Skin of body (tissue), 2 donors: ENCODE measurements around the gene RPEL1. TPM values are rescaled to one million over a fixed set of nuclear protein-coding genes. Genes with fewer than 3 reads are reported as not detected.
"Not testable (repeated sequence)": the region's sequence is repeated elsewhere in the genome, so short reads cannot be mapped to it uniquely, and the experiment has no call there.

Experiments used
- DNase-seq: peaks from one replicate; lab custom pipeline; 2025; lab: John Stamatoyannopoulos, UW
- total RNA-seq: library from RNA; depleted of rRNA; stranded (reverse); fragments of >200 nt; gene quantifications from one replicate; pipeline ENCODE4 v1.2.3, GENCODE V29; 2014

Gene RPEL1
- total RNA-seq, result not detected

GRCh38 chr10:103245587-103245986 is at the start of gene RPEL1:
TSS of gene RPEL1 (plus strand) at chr10:103245887. CDS start at chr10:103245997, 110 bp downstream.
- DNase-seq, result not testable (repeated sequence)

DNA sequence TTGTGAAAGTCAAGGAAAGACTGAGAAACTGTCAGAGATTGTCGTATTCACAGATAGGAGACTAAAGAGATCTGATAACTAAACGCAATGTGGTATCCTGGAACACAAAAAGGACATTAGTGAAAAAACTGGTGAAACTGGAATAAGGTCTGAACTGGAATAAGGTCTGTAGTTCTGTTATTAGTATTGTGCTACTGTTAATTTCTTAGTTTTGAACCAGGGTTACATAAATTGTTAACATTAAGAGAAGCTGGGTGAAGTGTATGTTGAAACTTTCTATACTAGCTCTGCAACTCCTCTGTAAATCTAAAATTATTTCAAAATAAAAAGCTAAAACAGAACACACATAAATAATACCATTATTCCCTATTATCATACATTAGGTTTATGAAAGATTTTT is 49.2 kb upstream of the RPEL1 start:
- DNase-seq, result no peak

GRCh38 chr10:103197174-103197573 is 48.5 kb upstream of the RPEL1 start:
- DNase-seq, result no peak

GRCh38 chr10:103197903-103198302 is 47.8 kb upstream of the RPEL1 start:
- DNase-seq, result no peak

DNA sequence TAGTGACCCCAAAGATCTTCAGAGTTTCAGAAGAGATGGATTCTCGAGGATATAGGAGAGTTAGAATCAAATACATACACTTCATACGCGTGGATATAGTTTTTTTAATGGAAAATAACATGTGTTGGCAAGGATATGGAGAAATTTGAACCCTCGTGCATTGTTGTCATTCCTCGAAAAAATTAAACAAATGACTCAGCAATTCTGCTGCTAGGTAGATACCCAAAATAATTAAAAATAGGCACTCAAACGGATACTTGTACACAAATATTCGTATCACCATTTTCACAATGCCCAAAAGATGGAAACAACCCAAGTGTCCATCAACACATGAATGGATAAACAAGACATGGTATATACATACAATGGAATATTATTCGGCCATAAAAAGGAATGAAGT is 47.0 kb upstream of the RPEL1 start:
- no peak for DNase-seq

DNA sequence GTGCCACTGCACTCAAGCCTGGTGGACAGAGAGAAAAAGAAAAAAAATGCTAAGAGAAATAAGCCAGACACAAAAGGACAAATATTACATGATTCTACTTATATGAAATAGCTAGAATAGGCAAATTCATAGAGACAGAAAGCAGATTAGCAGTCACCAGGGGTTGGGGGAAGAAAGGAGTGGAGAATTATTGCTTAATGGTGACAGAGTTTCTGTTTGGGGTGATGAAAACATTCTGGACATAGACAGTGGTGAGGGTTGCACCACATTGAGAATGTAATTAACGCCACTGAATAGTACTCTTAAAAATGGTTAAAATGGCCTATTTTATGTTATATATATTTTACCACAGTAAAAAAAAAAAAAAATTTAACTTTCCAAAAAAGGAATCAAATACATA is 46.2 kb upstream of the RPEL1 start:
- no peak for DNase-seq

DNA sequence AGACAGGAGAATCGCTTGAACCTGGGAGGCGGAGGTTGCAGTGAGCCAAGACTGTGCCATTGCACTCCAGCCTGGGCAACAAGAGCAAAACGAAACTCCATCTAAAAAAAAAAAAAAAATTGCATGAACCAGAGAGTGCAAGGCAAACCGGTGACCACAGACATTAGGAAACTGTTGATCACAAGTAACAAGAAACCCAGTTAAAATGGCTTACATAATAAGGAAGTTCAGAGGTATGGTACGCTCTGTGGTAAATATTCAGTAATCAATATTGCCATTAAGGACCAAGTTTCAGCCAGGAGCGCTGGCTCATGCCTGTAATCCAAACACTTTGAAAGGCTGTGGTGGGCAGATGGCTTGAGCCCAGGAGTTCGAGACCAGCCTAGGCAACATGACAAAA is 43.4 kb upstream of the RPEL1 start:
- no peak for DNase-seq

- no peak for DNase-seq
Measured at GRCh38 chr10:103203466-103203865, 42.2 kb upstream of the RPEL1 start.

DNA sequence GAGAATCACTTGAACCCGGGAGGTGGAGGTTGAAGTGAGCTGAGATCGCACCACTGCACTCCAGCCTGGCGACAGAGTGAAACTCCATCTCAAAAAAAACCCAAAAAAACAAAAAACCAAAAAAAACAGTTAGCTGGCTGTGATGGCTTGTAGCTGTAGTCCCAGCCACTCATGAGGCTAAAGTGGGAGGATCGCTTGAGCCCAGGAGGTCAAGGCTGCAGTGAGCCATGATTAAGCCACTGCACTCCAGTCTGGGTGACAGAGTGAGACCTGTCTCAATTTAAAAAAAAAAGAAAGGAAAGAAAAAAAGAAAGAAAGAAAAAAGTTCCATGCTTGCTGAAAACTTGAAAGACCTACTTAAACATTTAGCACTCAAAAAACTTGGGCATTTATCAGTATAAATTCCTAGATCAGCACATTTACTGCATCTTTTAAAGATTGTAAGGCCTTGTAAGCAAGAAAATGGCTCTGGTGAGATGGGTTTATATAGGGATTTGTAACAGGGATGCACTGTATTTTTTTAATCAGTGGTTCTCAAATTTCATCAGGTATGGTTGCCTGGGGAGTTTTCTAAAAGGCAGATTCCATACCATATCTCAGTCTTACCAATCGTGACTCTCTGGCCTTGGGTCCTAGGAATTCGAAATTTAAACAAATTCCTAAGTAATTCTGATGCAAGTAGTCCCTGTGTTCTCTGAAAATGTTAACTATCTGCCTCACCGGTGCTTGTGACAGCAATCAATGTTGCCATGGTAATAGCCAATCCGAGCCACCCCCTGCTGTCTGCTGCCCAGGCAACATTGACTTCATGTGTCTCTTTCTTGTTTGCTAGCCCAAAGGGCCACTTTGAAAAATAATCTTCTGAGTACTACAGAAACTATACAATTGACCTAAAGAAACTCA is 41.1 kb upstream of the RPEL1 start:
- DNase-seq, result no peak

GRCh38 chr10:103205401-103205800 is 40.3 kb upstream of the RPEL1 start:
- DNase-seq, result not testable (repeated sequence)

DNA sequence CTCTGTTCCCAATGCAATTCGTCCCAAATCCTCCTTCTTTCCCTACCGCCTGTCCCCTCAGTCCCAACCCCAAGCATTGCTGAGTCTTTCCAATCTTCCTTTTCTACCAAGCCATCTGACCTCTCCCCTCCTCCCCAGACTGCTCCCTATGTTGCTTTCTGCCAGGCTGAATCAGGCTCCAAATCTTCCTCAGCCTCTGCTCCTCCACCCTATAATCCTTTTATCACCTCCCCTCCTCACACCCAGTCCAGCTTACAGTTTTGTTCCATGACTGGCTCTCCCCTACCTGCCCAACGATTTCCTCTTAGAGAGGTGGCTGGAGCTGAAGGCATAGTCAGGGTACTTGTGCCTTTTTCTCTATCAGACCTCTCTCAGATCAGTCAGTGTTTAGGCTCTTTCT is 39.0 kb upstream of the RPEL1 start:
- not testable (repeated sequence) for DNase-seq

GRCh38 chr10:103207141-103207540 is 38.5 kb upstream of the RPEL1 start:
- DNase-seq, result no peak

GRCh38 chr10:103207643-103208042 is 38.0 kb upstream of the RPEL1 start:
- not testable (repeated sequence) for DNase-seq

DNA sequence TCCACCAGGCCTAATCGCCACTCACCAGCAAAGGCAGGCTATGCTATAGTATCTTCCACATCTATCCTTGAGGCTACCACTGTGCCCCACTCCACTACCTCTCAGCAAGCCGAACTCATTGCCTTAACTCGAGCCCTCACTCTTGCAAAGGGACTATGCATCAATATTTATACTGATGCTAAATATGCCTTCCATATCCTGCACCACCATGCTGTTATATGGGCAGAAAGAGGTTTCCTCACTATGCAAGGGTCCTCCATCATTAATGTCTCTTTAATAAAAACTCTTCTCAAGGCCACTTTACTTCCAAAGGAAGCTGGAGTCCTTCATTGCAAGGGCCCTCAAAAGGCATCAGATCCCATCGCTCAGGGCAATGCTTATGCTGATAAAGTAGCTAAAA is 35.4 kb upstream of the RPEL1 start:
- DNase-seq, result not testable (repeated sequence)

DNA sequence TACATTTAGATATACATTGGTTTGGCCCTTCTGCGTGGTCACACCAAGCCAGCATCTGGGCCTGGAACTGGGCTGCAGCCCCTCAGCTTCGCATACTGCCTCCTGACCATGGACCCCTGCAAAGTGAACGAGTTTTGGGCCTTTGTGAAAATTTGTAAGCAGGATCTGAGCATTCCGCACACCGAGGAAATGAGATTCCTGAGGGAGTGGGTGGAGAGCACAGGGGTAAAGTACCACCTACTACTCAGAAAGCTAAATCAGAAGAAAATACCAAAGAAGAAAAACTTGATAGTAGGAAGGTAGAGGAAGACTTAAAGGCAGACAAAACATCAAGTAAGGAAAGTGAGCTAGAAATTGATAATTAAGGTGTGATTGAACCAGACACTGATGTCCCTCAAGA is 30.1 kb upstream of the RPEL1 start:
- DNase-seq, result no peak

DNA sequence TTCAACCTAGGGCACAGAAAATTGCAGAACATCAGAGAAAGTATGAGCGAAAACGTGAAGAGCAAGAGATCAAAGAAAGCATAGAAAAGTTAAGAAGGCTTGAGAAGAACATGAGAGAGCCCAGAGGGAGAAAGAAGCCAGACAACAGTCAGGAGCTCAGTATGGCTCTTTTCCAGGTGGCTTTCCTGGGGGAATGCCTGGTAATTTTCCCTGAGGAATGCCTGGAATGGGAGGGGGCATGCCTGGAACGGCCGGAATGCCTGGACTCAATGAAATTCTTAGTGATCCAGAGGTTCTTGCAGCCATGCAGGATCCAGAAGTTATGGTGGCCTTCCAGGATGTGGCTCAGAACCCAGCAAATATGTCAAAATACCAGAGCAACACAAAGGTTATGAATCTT is 29.3 kb upstream of the RPEL1 start:
- not testable (repeated sequence) for DNase-seq

DNA sequence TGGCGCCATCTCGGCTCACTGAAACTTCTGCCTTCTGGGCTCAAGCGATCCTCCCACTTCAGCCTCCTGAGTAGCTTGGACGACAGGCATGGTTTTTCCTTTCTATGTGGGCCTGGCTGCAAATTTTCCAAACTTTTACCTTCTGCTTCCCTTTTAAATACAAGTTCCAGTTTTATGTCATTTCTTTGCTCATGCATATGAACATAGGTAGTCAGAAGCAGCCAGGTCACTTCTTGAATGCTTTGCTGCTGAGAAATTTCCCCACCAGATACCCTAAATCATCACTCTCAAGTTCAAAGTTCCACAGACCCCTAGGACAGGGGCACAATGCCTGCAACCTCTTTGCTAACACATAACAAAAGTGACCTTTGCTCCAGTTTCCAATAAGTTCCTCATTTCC is 21.6 kb upstream of the RPEL1 start:
- no peak for DNase-seq

DNA sequence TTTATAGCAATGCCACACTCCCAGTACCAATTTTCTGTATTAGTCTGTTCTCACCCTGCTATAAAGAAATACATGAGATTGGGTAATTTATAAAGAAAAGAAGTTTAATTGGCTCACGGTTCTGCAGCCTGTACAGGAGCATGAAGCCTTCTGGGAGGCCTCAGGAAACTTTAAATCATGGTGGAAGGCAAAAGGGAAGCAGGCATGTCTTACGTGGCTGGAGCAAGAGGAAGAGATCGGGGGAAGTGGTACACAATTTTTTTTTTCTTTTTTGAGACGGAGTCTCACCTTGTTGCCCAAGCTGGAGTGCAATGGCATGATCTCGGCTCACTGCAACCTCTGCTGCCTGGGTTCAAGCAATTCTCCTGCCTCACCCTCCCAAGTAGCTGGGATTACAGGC is 21.0 kb upstream of the RPEL1 start:
- DNase-seq, result not testable (repeated sequence)

- DNase-seq, result no peak
Measured at GRCh38 chr10:103225939-103226338, 19.7 kb upstream of the RPEL1 start.

DNA sequence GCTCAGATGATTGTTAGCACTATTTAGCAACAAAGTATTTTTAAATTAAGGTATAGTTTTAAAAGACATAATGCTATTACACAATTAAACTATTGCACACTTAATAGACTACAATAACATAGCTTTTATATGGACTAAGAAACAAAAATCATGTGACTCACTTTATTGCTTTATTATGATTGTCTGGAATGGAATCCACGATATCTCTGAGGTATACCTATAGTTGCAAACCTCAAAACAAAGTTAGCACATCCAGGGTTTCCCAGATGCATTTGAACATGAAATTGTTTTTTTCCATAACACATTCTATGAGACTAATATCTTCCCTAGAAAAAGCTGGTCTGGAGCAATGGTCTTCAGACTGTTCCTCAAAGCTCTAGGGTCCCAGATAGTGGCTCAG is 18.3 kb upstream of the RPEL1 start:
- no peak for DNase-seq

DNA sequence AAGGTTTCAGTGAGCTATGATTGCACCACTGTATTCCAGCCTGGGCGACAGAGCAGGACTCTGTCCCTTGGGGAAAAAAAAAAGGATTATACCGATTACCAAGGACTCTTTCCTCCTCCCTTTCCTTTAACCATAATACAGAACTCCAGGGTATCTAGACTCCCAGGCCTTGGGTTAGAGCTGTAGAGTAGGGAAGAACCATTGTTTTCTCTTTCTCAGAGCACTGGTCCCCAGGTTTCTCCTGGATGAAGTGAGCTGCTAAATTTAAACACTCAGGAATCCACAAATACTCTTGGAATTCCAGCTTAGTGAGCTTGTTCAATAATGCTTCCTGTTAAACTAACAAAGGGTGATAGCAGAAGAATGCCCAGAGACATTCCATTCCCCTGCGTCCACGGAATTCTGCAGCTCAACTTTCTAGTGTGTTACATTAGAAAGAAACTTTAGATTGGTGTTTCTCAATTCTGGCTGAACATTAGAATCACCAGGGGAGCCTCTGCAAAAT is 14.6 kb upstream of the RPEL1 start:
- no peak for DNase-seq

DNA sequence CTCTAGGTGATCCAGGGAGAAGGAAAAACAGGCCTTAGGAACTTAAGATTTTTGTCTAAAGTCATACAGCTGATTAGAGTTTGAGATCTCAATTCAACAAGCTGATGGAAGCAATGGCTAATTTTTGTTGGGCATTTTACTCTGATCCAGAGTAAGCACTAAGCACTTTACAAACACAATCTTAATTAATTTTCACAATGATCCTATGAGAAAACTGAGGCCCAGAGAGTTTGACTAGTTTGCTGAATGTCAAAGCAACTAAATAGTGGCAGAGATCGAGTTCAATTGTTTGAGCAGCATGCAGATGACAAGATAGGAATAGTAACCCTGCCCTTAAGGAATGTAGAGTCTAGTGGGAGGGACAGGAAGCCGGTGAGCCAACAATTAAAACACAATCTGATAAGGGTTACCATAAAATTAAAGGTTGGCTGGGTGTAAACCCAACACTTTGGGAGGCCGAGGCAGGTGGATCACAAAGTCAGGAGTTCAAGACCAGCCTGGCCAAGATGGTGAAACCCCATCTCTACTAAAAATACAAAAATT is 13.5 kb upstream of the RPEL1 start:
- DNase-seq, result no peak
